Activated CD8-positive, alpha-beta T cell treated with anti-CD3 and anti-CD28 coated beads, Interleukin-2, amount 10 ng/mL, durations not matched to agents 7 days and 5 days (primary cell): ENCODE measurements around the gene HDAC1. TPM values are rescaled to one million over a fixed set of nuclear protein-coding genes. Genes with fewer than 3 reads are reported as not detected.

Source experiments
- ATAC-seq: fragments of 150-1000 bp; cut with Tn5 transposase; one replicate; pipeline ENCODE4 v1.10.0; 2021; ENCODE audit warnings: moderate library complexity
- CTCF ChIA-PET: fragments of 350-600 bp; sonication (Branson Sonifier 250); formaldehyde crosslinking; loops from one replicate; lab custom pipeline; 2021; ENCODE audit warnings: antibody characterized with exemption; lab: Charles Lee
- POLR2A ChIA-PET: fragments of 350-600 bp; sonication (Branson Sonifier 250); formaldehyde crosslinking; loops from one replicate; lab custom pipeline; 2021; ENCODE audit warnings: antibody characterized with exemption; lab: Charles Lee
- DNase-seq: peaks from one replicate; pipeline ENCODE4 v3.0.0-alpha.2; 2020
- H3K27ac Mint-ChIP-seq: one replicate; pipeline ENCODE4 v1.8.0; 2021; ENCODE audit warnings: mild to moderate bottlenecking, mixed read lengths
- H3K27me3 Mint-ChIP-seq: one replicate; pipeline ENCODE4 v1.8.0; 2021; ENCODE audit warnings: low read depth, mixed read lengths
- H3K36me3 Mint-ChIP-seq: one replicate; pipeline ENCODE4 v1.8.0; 2021; ENCODE audit warnings: low read depth, mixed read lengths
- H3K4me1 Mint-ChIP-seq: one replicate; pipeline ENCODE4 v1.8.0; 2021; ENCODE audit warnings: low read depth, mixed read lengths
- H3K4me3 Mint-ChIP-seq: one replicate; pipeline ENCODE4 v1.8.0; 2021; ENCODE audit warnings: mild to moderate bottlenecking, mixed read lengths
- H3K9me3 Mint-ChIP-seq: one replicate; pipeline ENCODE4 v1.8.0; 2022; ENCODE audit warnings: mixed read lengths; ENCODE audit not compliant: insufficient read depth
- total RNA-seq, 2 experiments: library from RNA; stranded (reverse); gene quantifications; one replicate each; pipeline ENCODE4 v1.2.3, GENCODE V29; 2021

The HDAC1 gene
- total RNA-seq, 2 experiments from 2014 or later, result 219 to 227 TPM

GRCh38 chr1:32336963-32337675, 45.2 kb downstream of the HDAC1 start:
- Mint-ChIP-seq H3K27ac (no peak overlapping the region), H3K36me3 (peaks cover 18% of the 10 kb centered on the region), H3K9me3 (no peaks in the 10 kb centered on the region), H3K4me1 (peaks cover 42% of the 10 kb centered on the region), H3K4me3 (peak overlapping the region; percentile 22), H3K27me3 (peaks cover 3% of the 10 kb centered on the region)
- ChIA-PET CTCF (interaction anchor here (1.2 to 3.4 kb wide), 6 partner anchors 15 to 88 kb away, joined by 3 to 21 read pairs (median 8); partner anchors contain the start of gene LCK), POLR2A (interaction anchor here (0.5 to 3.0 kb wide), 11 partner anchors 8 to 292 kb away, joined by 3 to 15 read pairs (median 7); partner anchors contain the start of genes BSDC1 and TMEM39B)
- ATAC-seq, result peak; percentile 19
- DNase-seq, result peak; percentile 60

- Mint-ChIP-seq H3K4me3 (no peak overlapping the region), H3K4me1 (peaks cover 48% of the 10 kb centered on the region), H3K9me3 (no peaks in the 10 kb centered on the region), H3K27ac (no peak overlapping the region), H3K36me3 (peaks cover 10% of the 10 kb centered on the region), H3K27me3 (peaks cover 3% of the 10 kb centered on the region)
- no peak for ATAC-seq
- peak; percentile 55 for DNase-seq
- CTCF ChIA-PET, result interaction anchor here (2.6 to 3.4 kb wide), 3 partner anchors 14 to 89 kb away, joined by 10 to 21 read pairs (median 16); partner anchors contain the start of gene LCK
- POLR2A ChIA-PET, result interaction anchor here (3.0 kb wide), 1 partner anchor 89 kb away, joined by 14 read pairs; no protein-coding TSS in a partner anchor
Observed at GRCh38 chr1:32337855-32338636, 46.2 kb downstream of the HDAC1 start.

GRCh38 chr1:32338637-32339145, 46.8 kb downstream of the HDAC1 start:
- ChIA-PET POLR2A (no interaction called here), CTCF (no interaction called here)
- Mint-ChIP-seq H3K4me3 (no peak overlapping the region), H3K9me3 (no peaks in the 10 kb centered on the region), H3K36me3 (peaks cover 6% of the 10 kb centered on the region), H3K27me3 (peaks cover 3% of the 10 kb centered on the region), H3K4me1 (peaks cover 49% of the 10 kb centered on the region), H3K27ac (no peak overlapping the region)
- ATAC-seq, result no peak
- DNase-seq, result no peak

- no peak overlapping the region for H3K27ac Mint-ChIP-seq
- POLR2A ChIA-PET, result interaction anchor here (0.6 kb wide), 1 partner anchor 65 kb away, joined by 4 read pairs; no protein-coding TSS in a partner anchor
Observed at GRCh38 chr1:32339363-32339978, 47.6 kb downstream of the HDAC1 start.

GRCh38 chr1:32341186-32341757, 49.4 kb downstream of the HDAC1 start:
- no peaks in the 10 kb centered on the region for H3K9me3 Mint-ChIP-seq
- ChIA-PET POLR2A (interaction anchor here (0.5 to 0.7 kb wide), 3 partner anchors 21 to 328 kb away, joined by 3 to 4 read pairs (median 3); partner anchors contain the start of gene KHDRBS1), CTCF (interaction anchor here (1.1 to 1.5 kb wide), 2 partner anchors 12 to 126 kb away, joined by 5 read pairs; no protein-coding TSS in a partner anchor)
- DNase-seq, result no peak
- no peak overlapping the region for H3K27ac Mint-ChIP-seq
- no peak overlapping the region for H3K4me3 Mint-ChIP-seq
- peaks cover 45% of the 10 kb centered on the region for H3K4me1 Mint-ChIP-seq
- H3K27me3 Mint-ChIP-seq, result peaks cover 6% of the 10 kb centered on the region
- ATAC-seq, result no peak
- no peaks in the 10 kb centered on the region for H3K36me3 Mint-ChIP-seq

More at GRCh38 chr1:32339363-32339978, 47.6 kb downstream of the HDAC1 start:
- DNase-seq (no peak), ATAC-seq (no peak)
- Mint-ChIP-seq H3K27me3 (peaks cover 3% of the 10 kb centered on the region), H3K4me1 (peaks cover 43% of the 10 kb centered on the region), H3K4me3 (no peak overlapping the region), H3K36me3 (no peaks in the 10 kb centered on the region), H3K9me3 (no peaks in the 10 kb centered on the region)
- CTCF ChIA-PET, result interaction anchor here (0.7 kb wide), 1 partner anchor 11 kb away, joined by 3 read pairs; no protein-coding TSS in a partner anchor

- ChIA-PET POLR2A (interaction anchor here (0.5 to 0.7 kb wide), 3 partner anchors 21 to 329 kb away, joined by 3 to 4 read pairs (median 3); partner anchors contain the start of gene KHDRBS1), CTCF (interaction anchor here (0.6 to 1.8 kb wide), 4 partner anchors 8 to 126 kb away, joined by 3 to 5 read pairs (median 4); no protein-coding TSS in a partner anchor)
- no peak overlapping the region for H3K4me3 Mint-ChIP-seq
- H3K27me3 Mint-ChIP-seq, result peaks cover 6% of the 10 kb centered on the region
- H3K9me3 Mint-ChIP-seq, result no peaks in the 10 kb centered on the region
- no peak for ATAC-seq
- H3K36me3 Mint-ChIP-seq, result no peaks in the 10 kb centered on the region
- peaks cover 41% of the 10 kb centered on the region for H3K4me1 Mint-ChIP-seq
- no peak overlapping the region for H3K27ac Mint-ChIP-seq
- DNase-seq, result no peak
Observed at GRCh38 chr1:32341971-32342370, 50.1 kb downstream of the HDAC1 start.

- no peak overlapping the region for H3K27ac Mint-ChIP-seq
- no peak for DNase-seq
- peaks cover 6% of the 10 kb centered on the region for H3K27me3 Mint-ChIP-seq
- H3K9me3 Mint-ChIP-seq, result no peaks in the 10 kb centered on the region
- ATAC-seq, result no peak
- ChIA-PET POLR2A (no interaction called here), CTCF (interaction anchor here (1.5 to 1.8 kb wide), 2 partner anchors 94 to 127 kb away, joined by 3 to 5 read pairs; no protein-coding TSS in a partner anchor)
- no peak overlapping the region for H3K4me3 Mint-ChIP-seq
- no peaks in the 10 kb centered on the region for H3K36me3 Mint-ChIP-seq
- H3K4me1 Mint-ChIP-seq, result peaks cover 34% of the 10 kb centered on the region
Observed at GRCh38 chr1:32342704-32343103, 50.8 kb downstream of the HDAC1 start.

- Mint-ChIP-seq H3K36me3 (no peaks in the 10 kb centered on the region), H3K4me1 (peaks cover 46% of the 10 kb centered on the region), H3K27me3 (peaks cover 4% of the 10 kb centered on the region), H3K27ac (no peak overlapping the region), H3K4me3 (no peak overlapping the region), H3K9me3 (no peaks in the 10 kb centered on the region)
- POLR2A ChIA-PET, result interaction anchor here (0.8 to 1.8 kb wide), 3 partner anchors 9 to 53 kb away, joined by 3 to 12 read pairs (median 4); partner anchors contain the start of gene MARCKSL1
- ATAC-seq (no peak), DNase-seq (no peak)
- CTCF ChIA-PET, result interaction anchor here (0.6 to 2.1 kb wide), 5 partner anchors 9 to 485 kb away, joined by 3 to 8 read pairs (median 4); partner anchors contain the start of gene MARCKSL1
Observed at GRCh38 chr1:32345289-32345827, 53.5 kb downstream of the HDAC1 start.

GRCh38 chr1:32346532-32347157, 54.8 kb downstream of the HDAC1 start:
- H3K27ac Mint-ChIP-seq, result no peak overlapping the region
- H3K4me3 Mint-ChIP-seq, result no peak overlapping the region

GRCh38 chr1:32349211-32349708, 57.4 kb downstream of the HDAC1 start:
- H3K4me1 Mint-ChIP-seq, result peaks cover 57% of the 10 kb centered on the region
- no peak overlapping the region for H3K4me3 Mint-ChIP-seq
- no peaks in the 10 kb centered on the region for H3K36me3 Mint-ChIP-seq
- ChIA-PET CTCF (no interaction called here), POLR2A (interaction anchor here (1.0 kb wide), 1 partner anchor 13 kb away, joined by 3 read pairs; the partner anchor contains the start of gene MARCKSL1)
- ATAC-seq, result no peak
- peaks cover 4% of the 10 kb centered on the region for H3K27me3 Mint-ChIP-seq
- no peak overlapping the region for H3K27ac Mint-ChIP-seq
- DNase-seq, result no peak
- H3K9me3 Mint-ChIP-seq, result no peaks in the 10 kb centered on the region

More at GRCh38 chr1:32346532-32347157, 54.8 kb downstream of the HDAC1 start:
- ATAC-seq (no peak), DNase-seq (no peak)
- H3K4me1 Mint-ChIP-seq, result peaks cover 54% of the 10 kb centered on the region
- peaks cover 4% of the 10 kb centered on the region for H3K27me3 Mint-ChIP-seq
- POLR2A ChIA-PET, result no interaction called here
- H3K36me3 Mint-ChIP-seq, result no peaks in the 10 kb centered on the region
- CTCF ChIA-PET, result interaction anchor here (1.2 to 1.7 kb wide), 2 partner anchors 25 to 236 kb away, joined by 3 to 4 read pairs; no protein-coding TSS in a partner anchor
- H3K9me3 Mint-ChIP-seq, result no peaks in the 10 kb centered on the region
